HCT116 (cell line): ENCODE results near the gene CCDC88C. TPM values are rescaled to one million over a fixed set of nuclear protein-coding genes. Genes with fewer than 3 reads are reported as not detected.

ENCODE experiments used
- ATAC-seq: fragments of 200-7000 bp; cut with Tn5 transposase; 2 replicates; pipeline ENCODE4 v1.9.1; 2020; ENCODE audit warnings: mild to moderate bottlenecking, moderate library complexity
- BruUV-seq: library from RNA; stranded (reverse); fragments of 400-500 nt; replicated peaks from 2 replicates; lab custom pipeline; 2021; lab: Mats Ljungman, UMichigan
- CTCF ChIA-PET: fragments of 300-600 bp; sonication (Branson Sonifier 250); formaldehyde crosslinking; loops from one replicate; lab custom pipeline; 2021; ENCODE audit warnings: antibody characterized with exemption; lab: Charles Lee
- POLR2A ChIA-PET: fragments of 300-600, 350-600 bp; sonication (Branson Sonifier 250); formaldehyde crosslinking; loops from one replicate; lab custom pipeline; 2021; ENCODE audit warnings: antibody characterized with exemption; lab: Charles Lee
- RAD21 ChIA-PET, 2 experiments: fragments of 300-600 bp; sonication (Branson Sonifier 250); formaldehyde crosslinking; loops; one replicate each; lab custom pipeline; 2023; ENCODE audit warnings: low total read pairs in 2 of 2; ENCODE audit not compliant: uncharacterized antibody in 2 of 2, unreplicated experiment in 2 of 2, low non-redundant PET in 1 of 2; lab: Charles Lee
- DNase-seq: peaks from one replicate; pipeline ENCODE4 v3.0.0-alpha.2; 2010; ENCODE audit warnings: low read depth, low spot score
- H2AFZ ChIP-seq: fragments of 200-600 bp; shearing (Covaris generic), sonication (generic); 2 replicates; pipeline ENCODE4 v1.6.1; 2017; ENCODE audit warnings: low read depth, mixed run types, mixed read lengths, antibody characterized with exemption, low read length; ENCODE audit not compliant: poor library complexity, severe bottlenecking
- H3K27ac ChIP-seq: 2 replicates; pipeline ENCODE4 v1.5.1; 2012; ENCODE audit warnings: low read depth, low read length
- H3K27me3 ChIP-seq: fragments of 200-600 bp; sonication (generic); 2 replicates; pipeline ENCODE4 v1.6.1; 2016; ENCODE audit warnings: mixed run types, low read length, mixed read lengths; ENCODE audit not compliant: insufficient read depth
- H3K36me3 ChIP-seq, 2 experiments: fragments of 200-500 bp in 1 of 2; fragments of 200-600 bp in 1 of 2; sonication (Bioruptor generic) in 1 of 2; sonication (generic) in 1 of 2; 2 replicates each; pipeline versions ENCODE4 v1.5.1 to v1.6.1; 2014 to 2016; ENCODE audit warnings: low read length in 2 of 2, inconsistent platforms in 1 of 2, mixed read lengths in 1 of 2, mixed run types in 1 of 2; ENCODE audit not compliant: insufficient read depth in 2 of 2, control insufficient read depth in 1 of 2
- H3K4me1 ChIP-seq, 2 experiments: fragments of 200-600 bp in 1 of 2; sonication (generic) in 1 of 2; 2 replicates each; pipeline versions ENCODE4 v1.5.1 to v1.6.1; 2012 to 2017; ENCODE audit warnings: low read length in 2 of 2, inconsistent platforms in 1 of 2, mild to moderate bottlenecking in 1 of 2, mixed read lengths in 1 of 2, mixed run types in 1 of 2, moderate library complexity in 1 of 2; ENCODE audit not compliant: insufficient read depth in 2 of 2, control insufficient read depth in 1 of 2
- H3K4me2 ChIP-seq: fragments of 200-600 bp; sonication (generic); 2 replicates; pipeline ENCODE4 v1.6.1; 2017; ENCODE audit warnings: mixed run types, low read length, mixed read lengths
- H3K4me3 ChIP-seq, 2 experiments: fragments of 200-600 bp in 1 of 2; sonication (generic) in 1 of 2; replicated peaks in 1 of 2; 2 replicates each; pipeline ENCODE4 v1.5.1; 2011 to 2016; ENCODE audit warnings: low read length in 2 of 2, control low read depth in 1 of 2, low read depth in 1 of 2, mild to moderate bottlenecking in 1 of 2, mixed read lengths in 1 of 2, mixed run types in 1 of 2
- H3K79me2 ChIP-seq: fragments of 200-600 bp; sonication (generic); 2 replicates; pipeline ENCODE4 v1.6.1; 2017; ENCODE audit warnings: mild to moderate bottlenecking, mixed run types, low read length, moderate library complexity, mixed read lengths; ENCODE audit not compliant: insufficient read depth
- H3K9ac ChIP-seq: fragments of 200-600 bp; sonication (generic); 2 replicates; pipeline ENCODE4 v1.6.1; 2016; ENCODE audit warnings: low read length, mixed read lengths
- H3K9me2 ChIP-seq: fragments of 200-600 bp; sonication (generic), shearing (Covaris generic); 2 replicates; pipeline ENCODE4 v1.6.1; 2017; ENCODE audit warnings: mixed run types, mild to moderate bottlenecking, moderate library complexity; ENCODE audit not compliant: insufficient read depth
- H3K9me3 ChIP-seq, 2 experiments: fragments of 200-500 bp in 1 of 2; fragments of 200-600 bp in 1 of 2; sonication (Bioruptor generic) in 1 of 2; sonication (generic) in 1 of 2; 2 replicates each; pipeline ENCODE4 v1.6.1; 2014 to 2017; ENCODE audit warnings: low read length in 2 of 2, mixed read lengths in 2 of 2, inconsistent platforms in 1 of 2, low read depth in 1 of 2, mild to moderate bottlenecking in 1 of 2, mixed run types in 1 of 2, moderate library complexity in 1 of 2; ENCODE audit not compliant: control insufficient read depth in 1 of 2, insufficient read depth in 1 of 2
- H4K20me1 ChIP-seq: fragments of 200-600 bp; sonication (generic), shearing (Covaris generic); 2 replicates; pipeline ENCODE4 v1.6.1; 2017; ENCODE audit warnings: mixed run types, mild to moderate bottlenecking, moderate library complexity; ENCODE audit not compliant: insufficient read depth
- ATF3 ChIP-seq: IDR thresholded peaks from 2 replicates; pipeline ENCODE4 v1.6.1; 2012
- CBX3 ChIP-seq: IDR thresholded peaks from 2 replicates; pipeline ENCODE4 v1.6.1; 2012; ENCODE audit warnings: low read depth
- CEBPB ChIP-seq: IDR thresholded peaks from 2 replicates; pipeline ENCODE4 v1.6.1; 2012; ENCODE audit warnings: low read depth
- CTCF ChIP-seq, 3 experiments: fragments of 200-600 bp in 1 of 3; sonication (generic) in 1 of 3; IDR thresholded peaks in 2 of 3; conservative IDR thresholded peaks in 1 of 3; 2 replicates each; pipeline ENCODE4 v1.5.1; 2012 to 2017; ENCODE audit warnings: low read depth in 2 of 3, low read length in 2 of 3, antibody characterized with exemption in 1 of 3, borderline replicate concordance in 1 of 3, control low read depth in 1 of 3, mild to moderate bottlenecking in 1 of 3, mixed read lengths in 1 of 3, mixed run types in 1 of 3, moderate library complexity in 1 of 3; ENCODE audit not compliant: insufficient read depth in 1 of 3
- ELF1 ChIP-seq: IDR thresholded peaks from 2 replicates; pipeline ENCODE4 v1.6.1; 2012; ENCODE audit warnings: low read depth, borderline replicate concordance
- EZH2 ChIP-seq: fragments of 200-600 bp; sonication (generic); IDR thresholded peaks from 2 replicates; pipeline ENCODE4 v1.6.1; 2017; ENCODE audit warnings: antibody characterized with exemption, mixed run types
- EZH2phosphoT487 ChIP-seq: fragments of 200-600 bp; IDR thresholded peaks from 2 replicates; pipeline ENCODE4 v1.6.1; 2018; ENCODE audit warnings: antibody characterized with exemption, borderline replicate concordance
- JUND ChIP-seq: IDR thresholded peaks from 2 replicates; pipeline ENCODE4 v1.6.1; 2012
- MAX ChIP-seq: IDR thresholded peaks from 2 replicates; pipeline ENCODE4 v1.6.1; 2012
- POLR2A ChIP-seq: IDR thresholded peaks from 2 replicates; pipeline ENCODE4 v1.7.0; 2011; ENCODE audit warnings: borderline replicate concordance; ENCODE audit not compliant: insufficient read depth, insufficient read length; ENCODE audit errors: extremely low read depth
- POLR2AphosphoS5 ChIP-seq: IDR thresholded peaks from 2 replicates; pipeline ENCODE4 v1.6.1; 2011; ENCODE audit warnings: mild to moderate bottlenecking, low read depth, low read length, moderate library complexity
- RAD21 ChIP-seq: IDR thresholded peaks from 2 replicates; pipeline ENCODE4 v1.6.1; 2012; ENCODE audit warnings: low read depth, mild to moderate bottlenecking
- REST ChIP-seq: IDR thresholded peaks from 2 replicates; pipeline ENCODE4 v1.6.1; 2012; ENCODE audit warnings: low read depth
- SIN3A ChIP-seq: IDR thresholded peaks from 2 replicates; pipeline ENCODE4 v1.6.1; 2012; ENCODE audit warnings: low read depth
- SP1 ChIP-seq: IDR thresholded peaks from 2 replicates; pipeline ENCODE4 v1.6.1; 2012; ENCODE audit warnings: low read depth
- SRF ChIP-seq: IDR thresholded peaks from 2 replicates; pipeline ENCODE4 v1.6.1; 2012; ENCODE audit warnings: low read depth
- TCF7L2 ChIP-seq: IDR thresholded peaks from 2 replicates; pipeline ENCODE4 v1.7.0; 2011; ENCODE audit warnings: borderline replicate concordance, inconsistent platforms; ENCODE audit not compliant: insufficient read depth, insufficient read length; ENCODE audit errors: extremely low read depth
- YY1 ChIP-seq: IDR thresholded peaks from 2 replicates; pipeline ENCODE4 v1.6.1; 2011; ENCODE audit warnings: low read length, low read depth, moderate library complexity, mild to moderate bottlenecking; ENCODE audit not compliant: insufficient replicate concordance; ENCODE audit errors: extremely low read depth
- ZFX ChIP-seq: fragments of 450-650 bp; IDR thresholded peaks from 2 replicates; pipeline ENCODE4 v1.6.1; 2017
- ZNF274 ChIP-seq: fragments of 200-500 bp; sonication (Bioruptor generic); IDR thresholded peaks from 2 replicates; pipeline ENCODE4 v1.6.1; 2014; ENCODE audit warnings: mild to moderate bottlenecking, low read depth, low read length, inconsistent platforms
- intact Hi-C: fragments of 100-400 bp; cut with micrococcal nuclease; formaldehyde crosslinking; loops from 2 replicates; pipeline ENCODE4 v1.10.0; 2022
- total RNA-seq: library from RNA; stranded (reverse); gene quantifications from one replicate; pipeline ENCODE4 v1.2.1, GENCODE V29; 2021; ENCODE audit not compliant: unreplicated experiment

CCDC88C gene
- total RNA-seq, 1 experiment from 2014 or later, result 20.8 TPM

- TF ChIP-seq ATF3 (no peak), TCF7L2 (no peak), POLR2A (no peak), POLR2AphosphoS5 (no peak), CBX3 (no peak), YY1 (no peak), SIN3A (no peak), ELF1 (no peak), CEBPB (no peak), MAX (no peak), EZH2 (no peak)
Observed at GRCh38 chr14:91332171-91332985, 85.2 kb downstream of the CCDC88C start (continued).

- Histone ChIP-seq H3K27me3 (no peaks in the 10 kb centered on the region), H3K4me2 (no peak overlapping the region), H3K27ac (no peak overlapping the region), H3K9me3 (no peaks in the 10 kb centered on the region), H3K9me2 (no peaks in the 10 kb centered on the region), H3K36me3 (no peaks in the 10 kb centered on the region; a peak in 1 of 4 replicates), H3K9ac (no peak overlapping the region), H2AFZ (no peak overlapping the region), H4K20me1 (no peaks in the 10 kb centered on the region), H3K4me3 (no peak overlapping the region), H3K79me2 (no peaks in the 10 kb centered on the region), H3K4me1 (no peaks in the 10 kb centered on the region)
- ChIA-PET RAD21 (no interaction called here), CTCF (no interaction called here), POLR2A (no interaction called here)
- DNase-seq (no peak), ATAC-seq (no peak)
- BruUV-seq, result no TSS peak
- intact Hi-C loops, result no loop called here
- no peak for TF ChIP-seq REST
- TF ChIP-seq EZH2phosphoT487, result no peak
- TF ChIP-seq RAD21, result no peak
- TF ChIP-seq YY1, result no peak
- no peak for TF ChIP-seq POLR2A
- TF ChIP-seq CBX3, result no peak
- no peak for TF ChIP-seq JUND
- TF ChIP-seq ZNF274, result no peak
- no peak for TF ChIP-seq ZFX
- TF ChIP-seq CTCF (IDR thresholded peaks at IDR 0.05 in 2 of 3, conservative IDR thresholded peaks at IDR 0.05 in 1 of 3; ENCODE audit: borderline replicate concordance in 1 of 3, insufficient read depth in 1 of 3, low read depth in 2 of 3, low read length in 2 of 3), result no peak
- no peak for TF ChIP-seq MAX
- TF ChIP-seq SP1, result no peak
- no peak for TF ChIP-seq CEBPB
- TF ChIP-seq SRF, result no peak
- no peak for TF ChIP-seq EZH2
Observed at GRCh38 chr14:91331721-91332120, 85.9 kb downstream of the CCDC88C start.
